Keratinocyte (primary cell): ENCODE data around the gene KRT5. TPM values are rescaled to one million over a fixed set of nuclear protein-coding genes. Genes with fewer than 3 reads are reported as not detected.

Experiments used
- DNase-seq: peaks from one replicate; pipeline ENCODE4 v3.0.0-alpha.2; 2011; ENCODE audit warnings: low read depth, missing footprints, low spot score
- FAIRE-seq: peaks from 2 replicates; lab custom pipeline; 2011; peaks lifted over from hg19 to GRCh38; lab: Jason Lieb, UNC
- H2AFZ ChIP-seq: 2 replicates; pipeline ENCODE4 v1.6.0; 2012; ENCODE audit warnings: low read length, control low read depth, inconsistent platforms; ENCODE audit not compliant: control insufficient read depth
- H3K27ac ChIP-seq: 2 replicates; pipeline ENCODE4 v1.5.1; 2011; ENCODE audit warnings: low read length; ENCODE audit not compliant: control insufficient read depth, insufficient read depth
- H3K27me3 ChIP-seq: 3 replicates; pipeline ENCODE4 v1.6.0; 2011; ENCODE audit warnings: low read length; ENCODE audit not compliant: control insufficient read depth, insufficient read depth; ENCODE audit errors: extremely low read depth
- H3K36me3 ChIP-seq, 2 experiments: 2 replicates in 1 of 2; 3 replicates in 1 of 2; pipeline ENCODE4 v1.5.1; 2011; ENCODE audit warnings: low read length in 2 of 2, mild to moderate bottlenecking in 1 of 2; ENCODE audit not compliant: control insufficient read depth in 2 of 2, insufficient read depth in 2 of 2; ENCODE audit errors: extremely low read depth in 1 of 2
- H3K4me1 ChIP-seq: 3 replicates; pipeline ENCODE4 v1.5.1; 2011; ENCODE audit warnings: low read length; ENCODE audit not compliant: control insufficient read depth, insufficient read depth; ENCODE audit errors: extremely low read depth
- H3K4me2 ChIP-seq: 3 replicates; pipeline ENCODE4 v1.6.0; 2011; ENCODE audit warnings: low read depth, low read length; ENCODE audit not compliant: control insufficient read depth, insufficient read depth; ENCODE audit errors: extremely low read depth
- H3K4me3 ChIP-seq, 3 experiments: fragments of 200-600 bp in 1 of 3; sonication (generic) in 1 of 3; 2 replicates in 2 of 3; 3 replicates in 1 of 3; pipeline ENCODE4 v1.5.1; 2011 to 2016; ENCODE audit warnings: low read length in 3 of 3, mild to moderate bottlenecking in 3 of 3, control low read depth in 2 of 3, inconsistent platforms in 1 of 3, low read depth in 1 of 3, mixed read lengths in 1 of 3, mixed run types in 1 of 3, moderate library complexity in 1 of 3; ENCODE audit not compliant: control insufficient read depth in 2 of 3, insufficient read depth in 2 of 3; ENCODE audit errors: extremely low read depth in 1 of 3
- H3K79me2 ChIP-seq: 2 replicates; pipeline ENCODE4 v1.6.0; 2012; ENCODE audit warnings: low read length; ENCODE audit not compliant: control insufficient read depth, insufficient read depth
- H3K9ac ChIP-seq: 3 replicates; pipeline ENCODE4 v1.6.0; 2011; ENCODE audit warnings: low read length; ENCODE audit not compliant: control insufficient read depth, insufficient read depth; ENCODE audit errors: extremely low read depth
- H3K9me1 ChIP-seq: 3 replicates; pipeline ENCODE4 v1.6.0; 2011; ENCODE audit warnings: low read length; ENCODE audit not compliant: control insufficient read depth, insufficient read depth; ENCODE audit errors: extremely low read depth
- H3K9me3 ChIP-seq: 2 replicates; pipeline ENCODE4 v1.5.1; 2012; ENCODE audit warnings: low read depth, low read length; ENCODE audit not compliant: control insufficient read depth
- H4K20me1 ChIP-seq: 3 replicates; pipeline ENCODE4 v1.6.0; 2011; ENCODE audit warnings: low read length; ENCODE audit not compliant: control insufficient read depth, insufficient read depth; ENCODE audit errors: extremely low read depth
- EZH2 ChIP-seq: IDR thresholded peaks from one replicate; pipeline ENCODE4 v1.6.1; 2012; ENCODE audit warnings: inconsistent platforms, mild to moderate bottlenecking, low read length, moderate library complexity
- dilution Hi-C: fragments of 300-500 bp; cut with MboI; formaldehyde crosslinking; loops from one replicate; pipeline ENCODE4 v1.7.0; 2020; ENCODE audit warnings: low sequenced_read_pairs; ENCODE audit not compliant: extremely low pct_ligation_motif_present
- polyA plus RNA-seq, 5 experiments: library from polyadenylated mRNA; depleted of rRNA in 3 of 5; stranded (reverse) in 3 of 5; stranded (forward) in 1 of 5; unstranded in 1 of 5; fragments of >200 nt; gene quantifications; 1 replicate in 1 of 5; 2 replicates in 3 of 5; 3 replicates in 1 of 5; pipeline versions ENCODE4 v1.2.1 to v1.2.3, GENCODE V29; 2011 to 2012; ENCODE audit warnings: missing spikeins in 2 of 5, low read depth in 1 of 5, low replicate concordance in 1 of 5
- TF ChIP-seq, protein P1 (sequence below), 3 experiments: IDR thresholded peaks in 1 of 3; conservative IDR thresholded peaks in 1 of 3; optimal IDR thresholded peaks in 1 of 3; 2 replicates in 2 of 3; 3 replicates in 1 of 3; pipeline versions ENCODE3 to v1.5.1; 2011; ENCODE audit warnings: low read length in 3 of 3, mild to moderate bottlenecking in 3 of 3, moderate library complexity in 2 of 3, control low read depth in 1 of 3, inconsistent platforms in 1 of 3; ENCODE audit not compliant: insufficient read depth in 2 of 3; ENCODE audit errors: extremely low read depth in 1 of 3

Gene KRT5
- polyA plus RNA-seq, 1 donor (not counting 4 experiments of a cell fraction or from before 2014, with no cell fraction given) = 15,814 TPM

- Histone ChIP-seq H4K20me1 (no peaks in the 10 kb centered on the region), H3K9ac (no peak overlapping the region), H3K79me2 (peaks cover 2% of the 10 kb centered on the region), H3K27ac (no peak overlapping the region), H3K9me1 (no peaks in the 10 kb centered on the region), H2AFZ (no peak overlapping the region), H3K4me1 (peaks cover 62% of the 10 kb centered on the region), H3K36me3 (no peaks in the 10 kb centered on the region), H3K4me3 (no peak overlapping the region), H3K9me3 (no peaks in the 10 kb centered on the region), H3K27me3 (no peaks in the 10 kb centered on the region), H3K4me2 (no peak overlapping the region)
- no peak for DNase-seq
- no peak for TF ChIP-seq EZH2
- TF ChIP-seq, protein P1, sequence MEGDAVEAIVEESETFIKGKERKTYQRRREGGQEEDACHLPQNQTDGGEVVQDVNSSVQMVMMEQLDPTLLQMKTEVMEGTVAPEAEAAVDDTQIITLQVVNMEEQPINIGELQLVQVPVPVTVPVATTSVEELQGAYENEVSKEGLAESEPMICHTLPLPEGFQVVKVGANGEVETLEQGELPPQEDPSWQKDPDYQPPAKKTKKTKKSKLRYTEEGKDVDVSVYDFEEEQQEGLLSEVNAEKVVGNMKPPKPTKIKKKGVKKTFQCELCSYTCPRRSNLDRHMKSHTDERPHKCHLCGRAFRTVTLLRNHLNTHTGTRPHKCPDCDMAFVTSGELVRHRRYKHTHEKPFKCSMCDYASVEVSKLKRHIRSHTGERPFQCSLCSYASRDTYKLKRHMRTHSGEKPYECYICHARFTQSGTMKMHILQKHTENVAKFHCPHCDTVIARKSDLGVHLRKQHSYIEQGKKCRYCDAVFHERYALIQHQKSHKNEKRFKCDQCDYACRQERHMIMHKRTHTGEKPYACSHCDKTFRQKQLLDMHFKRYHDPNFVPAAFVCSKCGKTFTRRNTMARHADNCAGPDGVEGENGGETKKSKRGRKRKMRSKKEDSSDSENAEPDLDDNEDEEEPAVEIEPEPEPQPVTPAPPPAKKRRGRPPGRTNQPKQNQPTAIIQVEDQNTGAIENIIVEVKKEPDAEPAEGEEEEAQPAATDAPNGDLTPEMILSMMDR (optimal IDR thresholded peaks at IDR 0.05 in 1 of 3, IDR thresholded peaks at IDR 0.05 in 1 of 3, conservative IDR thresholded peaks at IDR 0.05 in 1 of 3; ENCODE audit: extremely low read depth in 1 of 3, insufficient read depth in 2 of 3, low read length in 3 of 3) = no peak
- dilution Hi-C loops = no loop called here
- no peak for FAIRE-seq
These were observed 22.2 kb downstream of the KRT5 start for GRCh38 chr12:52497975-52498374.

GRCh38 chr12:52496590-52497071 lies 23.6 kb downstream of the KRT5 start:
- dilution Hi-C loops = no loop called here
- H3K27ac ChIP-seq = peak overlapping the region; percentile 99
- H3K4me3 ChIP-seq = peak overlapping the region in 1 of 3 experiments; percentile 4
- peaks cover 10% of the 10 kb centered on the region for H3K79me2 ChIP-seq
- H3K4me2 ChIP-seq = peak overlapping the region; percentile 96
- no peaks in the 10 kb centered on the region for H3K9me3 ChIP-seq
- H4K20me1 ChIP-seq = peaks cover 8% of the 10 kb centered on the region
- TF ChIP-seq EZH2 = no peak
- TF ChIP-seq, protein P1 (optimal IDR thresholded peaks at IDR 0.05 in 1 of 3, IDR thresholded peaks at IDR 0.05 in 1 of 3, conservative IDR thresholded peaks at IDR 0.05 in 1 of 3; ENCODE audit: extremely low read depth in 1 of 3, insufficient read depth in 2 of 3, low read length in 3 of 3) = no peak
- DNase-seq = peak; percentile 96
- no peaks in the 10 kb centered on the region for H3K9me1 ChIP-seq
- H2AFZ ChIP-seq = no peak overlapping the region
- no peaks in the 10 kb centered on the region for H3K27me3 ChIP-seq
- H3K36me3 ChIP-seq = peaks cover 2 to 5% of the 10 kb centered on the region in 2 experiments
- peak; percentile 99 for FAIRE-seq
- H3K9ac ChIP-seq = peak overlapping the region; percentile 92
- peaks cover 62% of the 10 kb centered on the region for H3K4me1 ChIP-seq
